GM19438 (cell line): ENCODE measurements around the gene CORO7.
A peak's percentile ranks its signal among the peaks of the same experiment; 100 is the strongest.

ENCODE experiments used
- ATAC-seq: cut with Tn5 transposase; IDR thresholded peaks from one replicate; pipeline ENCODE4 v1.9.1; 2021; ENCODE audit warnings: low read depth; ENCODE audit not compliant: unreplicated experiment

CORO7 gene

DNA sequence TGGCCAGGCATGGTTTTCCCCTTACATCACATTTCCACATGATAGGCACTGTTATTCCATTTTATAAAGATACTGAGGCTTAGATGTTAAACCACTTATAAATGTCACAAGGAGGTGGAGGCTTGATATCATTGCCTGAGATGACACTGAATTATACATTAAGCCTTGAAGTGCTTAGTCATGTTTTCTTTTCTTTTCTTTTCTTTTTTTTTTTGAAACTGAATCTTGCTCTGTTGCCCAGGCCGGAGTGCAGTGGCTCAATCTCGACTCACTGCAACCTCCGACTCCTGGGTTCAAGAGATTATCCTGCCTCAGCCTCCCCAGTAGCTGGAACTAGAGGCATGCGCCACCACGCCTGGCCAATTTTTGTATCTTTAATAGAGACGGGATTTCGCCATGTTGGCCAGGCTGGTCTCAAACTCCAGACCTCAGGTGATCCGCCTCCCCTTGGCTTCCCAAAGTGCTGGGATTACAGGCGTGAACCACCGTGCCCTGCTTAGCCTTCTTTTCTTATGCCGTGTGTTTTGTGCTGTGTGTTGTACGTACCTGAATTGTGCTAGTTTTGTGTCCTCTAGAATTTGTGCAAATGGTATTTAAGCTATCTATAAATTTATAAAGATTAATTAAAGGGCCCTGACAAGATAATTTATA lies 10.5 kb upstream of the CORO7 start:
- no peak for ATAC-seq

GRCh38 chr16:4426021-4426684 lies 9.8 kb upstream of the CORO7 start:
- peak; percentile 25 for ATAC-seq

GRCh38 chr16:4425378-4426020 lies 9.1 kb upstream of the CORO7 start, which contains the start of gene DNAJA3:
DNAJA3 (plus strand) TSS chr16:4425868; CDS start chr16:4425882, 14 bp downstream.
- ATAC-seq = peak; percentile 91

DNA sequence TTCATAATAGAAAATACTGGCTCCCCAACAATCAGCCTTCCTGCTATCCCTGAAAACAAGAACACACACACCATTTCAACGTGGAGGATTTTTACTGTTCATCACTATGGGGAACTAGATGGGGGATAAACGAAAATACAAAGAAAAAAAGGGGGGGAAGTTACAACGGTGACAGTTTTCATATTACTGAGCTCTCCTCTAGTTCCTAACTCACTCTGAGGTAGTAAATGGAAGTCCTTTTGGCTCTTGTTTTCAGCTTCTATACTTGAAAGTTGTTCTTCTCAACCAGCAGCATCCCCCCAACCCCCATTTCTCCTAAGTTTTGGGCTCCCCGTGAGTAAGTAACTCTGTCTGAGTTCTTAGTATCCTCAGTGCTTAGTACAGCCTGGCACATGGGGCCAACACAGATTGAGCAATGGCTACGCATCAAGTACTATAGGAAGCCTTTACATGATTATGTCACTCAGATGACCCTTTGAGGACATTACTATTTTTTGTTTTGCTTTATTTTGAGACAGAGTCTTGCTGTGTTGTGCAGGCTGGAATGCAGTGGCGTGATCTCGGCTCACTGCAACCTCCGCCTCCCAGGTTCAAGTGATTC lies 4.2 kb upstream of the CORO7 start:
- no peak for ATAC-seq

GRCh38 chr16:4419402-4419959 lies 3.1 kb upstream of the CORO7 start:
- ATAC-seq = no peak

DNA sequence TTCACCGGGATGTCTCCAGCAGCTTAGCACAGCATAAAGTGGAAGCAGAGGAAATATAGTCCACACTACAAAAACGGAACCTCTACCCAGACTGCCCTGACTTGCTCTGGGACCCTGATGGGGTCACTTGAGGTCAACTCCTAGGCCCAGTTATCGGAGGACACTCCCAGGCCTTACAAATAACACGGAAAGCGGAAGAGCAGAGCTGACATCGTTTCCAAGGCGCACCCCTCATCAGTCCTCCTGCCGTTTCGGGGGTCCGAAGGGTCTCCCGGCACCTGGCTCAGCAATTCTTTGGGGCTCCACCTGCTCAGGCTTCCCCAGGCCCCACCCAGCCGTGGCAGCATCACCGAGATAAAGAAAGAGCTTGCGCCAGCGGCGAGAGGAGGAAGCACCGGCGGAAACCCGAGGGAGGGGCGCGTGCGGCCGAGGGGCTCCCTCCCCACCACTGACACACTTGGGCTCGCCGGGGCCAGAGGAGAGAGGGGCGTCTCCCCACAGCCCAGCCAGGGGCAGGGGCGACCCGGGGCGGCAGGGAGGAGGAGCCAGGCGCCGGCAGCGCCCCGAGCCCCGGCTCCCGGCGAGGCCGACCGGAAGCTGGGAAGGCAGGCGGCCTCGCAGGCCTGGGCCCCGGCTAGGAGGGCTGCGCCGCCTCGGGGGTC lies 727 bp downstream of the CORO7 start:
- ATAC-seq = no peak

- peak; percentile 62 for ATAC-seq
These were observed 2.0 kb downstream of the CORO7 start for GRCh38 chr16:4414187-4414917.

DNA sequence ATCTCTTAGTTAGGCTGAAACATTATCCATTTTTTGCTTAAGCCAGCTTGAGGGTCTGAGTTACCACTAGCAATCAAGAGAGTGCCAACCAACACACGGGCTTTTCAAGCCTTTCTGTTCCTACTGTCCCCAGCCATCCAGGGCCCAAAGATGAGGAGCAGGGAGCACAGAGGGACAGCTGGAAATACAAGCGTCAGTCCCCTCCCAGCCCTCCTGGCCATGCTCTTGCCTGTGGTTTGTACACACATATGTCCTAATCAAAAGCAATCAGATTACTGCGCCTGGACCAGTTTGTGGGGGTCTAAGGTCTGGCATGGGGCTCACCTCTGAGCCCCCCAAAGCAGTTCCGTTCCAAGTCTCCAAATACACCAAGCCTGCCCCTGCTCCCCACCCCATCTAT lies 3.5 kb downstream of the CORO7 start:
- ATAC-seq = no peak

DNA sequence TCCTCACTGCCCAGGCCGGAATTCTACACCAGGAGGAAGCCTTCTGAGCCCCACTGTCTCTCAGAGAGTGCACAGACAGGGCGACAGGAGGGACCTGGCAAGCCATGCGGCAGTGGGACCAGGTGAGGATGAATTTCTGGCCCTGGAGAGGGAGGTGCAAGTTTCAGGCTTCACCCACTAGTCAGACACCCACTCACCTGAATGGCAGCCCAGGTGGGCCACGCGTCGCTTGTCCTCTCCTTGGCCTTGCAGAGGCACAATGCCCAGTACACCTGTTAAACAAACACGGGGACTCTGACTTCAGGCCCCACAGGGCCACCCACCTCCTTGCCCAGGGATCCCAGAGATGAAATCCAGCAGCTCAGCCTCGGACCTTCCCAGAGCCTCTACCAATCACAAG lies 4.2 kb downstream of the CORO7 start:
- ATAC-seq = no peak

GRCh38 chr16:4411684-4412083 lies 4.7 kb downstream of the CORO7 start:
- no peak for ATAC-seq

DNA sequence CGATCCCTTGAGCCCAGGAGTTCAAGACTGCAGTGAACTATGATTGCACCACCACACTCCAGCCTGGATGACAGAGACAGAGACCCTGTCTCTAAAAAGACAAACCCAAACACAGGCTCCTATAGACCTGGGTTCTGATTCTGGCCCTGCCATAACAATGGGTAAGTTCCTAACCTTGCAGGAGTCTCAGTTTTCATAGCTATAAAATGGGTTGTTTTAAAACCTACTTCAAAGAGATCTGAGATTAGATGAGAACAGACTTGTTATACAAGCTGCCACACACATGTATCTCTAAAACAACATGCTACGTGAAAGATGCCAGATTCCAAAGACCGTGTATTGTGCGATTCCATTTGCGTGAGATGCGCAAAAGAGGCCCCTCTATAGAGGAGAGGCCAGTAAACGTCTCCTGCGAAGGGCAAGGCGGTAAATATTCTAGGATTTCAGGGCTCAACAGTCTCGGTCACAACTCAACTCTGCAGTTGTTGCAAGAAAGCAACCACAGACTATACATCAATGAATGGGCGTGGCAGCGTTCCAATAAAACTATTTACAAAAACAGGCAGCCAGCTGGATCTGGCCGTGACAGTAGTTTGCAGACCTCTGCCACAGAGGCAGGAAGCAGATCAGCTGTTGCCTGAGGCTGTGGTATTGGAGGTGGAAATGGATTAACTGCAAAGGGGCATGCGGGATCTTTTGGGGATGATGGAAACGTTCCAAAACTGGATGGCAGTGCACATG lies 5.9 kb downstream of the CORO7 start:
- ATAC-seq = no peak

DNA sequence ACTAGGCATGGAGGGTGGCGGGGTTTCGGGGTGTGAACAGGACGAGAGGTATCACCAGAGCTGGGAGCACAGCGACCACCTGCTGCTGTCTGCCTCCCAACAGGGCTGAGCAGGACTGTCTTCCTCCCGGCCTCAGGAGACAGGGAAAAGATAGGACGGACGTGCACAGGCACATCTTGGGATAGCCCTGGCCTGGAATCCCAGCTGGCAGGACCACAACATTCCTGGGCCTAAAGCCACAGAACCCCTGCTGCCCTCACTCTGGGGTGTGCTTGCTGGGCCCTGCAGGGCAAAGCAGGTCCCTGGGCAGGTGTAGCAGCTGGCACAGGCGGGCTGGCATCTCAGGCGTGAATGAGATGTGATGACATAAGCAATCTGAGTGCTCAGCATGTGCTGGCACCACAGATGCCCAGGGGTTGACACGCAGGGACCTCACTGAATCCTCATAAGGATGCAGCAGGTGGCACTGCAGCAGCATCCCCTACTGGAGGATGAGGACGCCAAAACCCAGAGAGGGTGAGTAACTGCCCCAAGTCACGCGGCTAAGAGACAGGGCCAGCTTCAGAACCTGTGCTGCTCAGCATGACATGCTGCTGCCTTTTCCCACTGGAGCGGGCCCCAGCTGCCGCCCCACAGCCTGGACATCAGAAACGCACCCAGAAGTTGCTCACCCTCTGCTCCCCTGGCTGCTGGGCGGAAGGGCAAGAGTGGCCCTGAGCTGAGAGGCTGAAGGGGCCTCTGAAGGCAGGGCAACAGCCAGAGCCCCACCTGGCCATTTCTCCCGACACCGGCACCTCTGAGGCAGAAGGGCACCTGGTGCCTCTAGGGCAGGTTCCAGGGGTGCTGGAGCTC lies 7.1 kb downstream of the CORO7 start:
- no peak for ATAC-seq

GRCh38 chr16:4408323-4408690 lies 8.1 kb downstream of the CORO7 start:
- ATAC-seq = no peak

DNA sequence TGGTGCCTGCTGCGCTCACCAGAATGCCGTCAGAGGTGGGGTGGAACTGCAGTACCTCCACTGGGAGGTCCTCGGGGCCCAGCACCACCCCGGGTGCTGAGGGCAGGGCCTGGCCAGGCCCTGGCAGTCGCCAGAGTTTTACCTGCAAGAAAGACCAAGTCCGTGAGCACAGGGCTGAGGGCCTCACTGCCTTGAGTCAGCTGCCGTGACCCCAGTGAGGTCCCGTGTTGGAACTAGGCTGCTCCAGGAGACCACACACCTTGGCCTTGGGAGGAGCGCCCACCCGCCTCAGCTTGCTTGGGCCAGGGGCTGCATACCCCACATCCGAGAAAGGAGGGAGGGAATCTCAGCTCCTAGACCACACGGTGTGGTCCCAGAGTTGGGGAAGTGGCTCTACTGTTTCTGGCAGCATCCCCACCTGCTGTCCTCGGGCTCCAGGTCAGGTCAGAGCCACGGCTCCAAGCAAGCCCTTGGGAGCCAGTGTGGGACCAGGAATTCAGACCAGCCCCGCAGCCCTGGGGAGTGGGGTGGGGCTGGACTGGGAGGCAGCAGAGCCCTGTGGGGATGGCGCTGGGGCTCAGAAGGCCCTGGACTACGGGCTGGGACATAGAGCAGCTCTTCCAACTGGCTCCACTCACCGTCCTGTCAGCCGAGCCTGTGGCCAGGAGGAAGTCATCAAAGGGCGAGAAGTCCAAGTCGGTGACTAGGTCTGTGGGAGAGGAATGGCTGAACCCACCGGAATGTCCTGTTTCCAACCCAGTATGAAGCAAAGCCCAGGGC lies 8.7 kb downstream of the CORO7 start:
- no peak for ATAC-seq

GRCh38 chr16:4404967-4405696 lies 11.3 kb downstream of the CORO7 start:
- no peak for ATAC-seq

- ATAC-seq = no peak
These were observed 12.0 kb downstream of the CORO7 start for GRCh38 chr16:4404247-4404966.
